Kasumi-1 (cell line): Measurements from ENCODE around the gene GSC2.

ENCODE experiments used
- DNase-seq, 2 experiments: peaks; one replicate each; lab custom pipeline; 2025; lab: John Stamatoyannopoulos, UW

GSC2 gene

DNA sequence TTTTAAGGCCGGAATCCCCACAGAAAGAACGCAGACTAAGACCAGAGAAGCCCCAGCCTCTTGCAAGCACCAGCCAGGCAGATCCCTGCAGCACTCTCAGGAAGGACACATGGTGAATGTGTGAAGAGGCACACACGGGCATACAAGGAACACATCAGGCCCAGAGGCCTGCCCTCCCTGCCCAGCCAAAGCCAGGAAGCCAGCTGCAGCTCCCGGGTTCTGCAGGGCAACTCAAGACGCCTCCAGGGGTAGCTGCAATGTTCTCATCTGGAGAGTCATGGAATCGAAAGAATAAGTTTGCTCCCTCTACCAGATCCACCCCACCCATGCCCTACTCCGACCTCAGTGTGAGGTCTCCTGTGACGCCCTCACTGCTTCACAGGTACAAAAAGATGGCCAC is 30.1 kb downstream of the GSC2 start:
- no peak for DNase-seq

DNA sequence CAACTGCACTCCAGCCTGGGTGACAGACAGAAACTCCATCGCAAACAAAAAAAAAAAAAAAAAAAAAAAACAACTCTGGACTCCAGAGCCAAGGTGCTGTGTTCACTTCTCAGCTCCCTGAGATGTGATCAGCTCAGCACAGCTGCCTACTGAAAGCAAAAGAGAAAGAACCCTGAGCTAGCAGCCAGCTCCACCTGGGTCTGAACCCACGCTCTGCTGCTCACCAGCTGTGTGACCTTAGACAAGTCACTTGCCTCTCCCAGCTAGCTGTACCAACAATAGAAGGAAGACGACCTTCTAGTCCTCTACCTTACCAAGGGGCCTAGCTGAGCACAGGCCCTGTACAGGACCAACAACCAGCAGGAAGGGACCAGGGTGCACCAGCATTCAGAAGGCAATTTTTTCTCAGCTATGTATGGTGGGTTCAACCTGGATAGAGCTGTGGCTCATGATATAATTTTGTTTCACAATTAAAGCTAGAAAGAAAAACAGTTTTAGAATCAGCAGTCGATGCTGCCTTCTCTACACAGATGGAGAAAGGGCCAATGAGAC is 31.7 kb downstream of the GSC2 start:
- no peak for DNase-seq

DNA sequence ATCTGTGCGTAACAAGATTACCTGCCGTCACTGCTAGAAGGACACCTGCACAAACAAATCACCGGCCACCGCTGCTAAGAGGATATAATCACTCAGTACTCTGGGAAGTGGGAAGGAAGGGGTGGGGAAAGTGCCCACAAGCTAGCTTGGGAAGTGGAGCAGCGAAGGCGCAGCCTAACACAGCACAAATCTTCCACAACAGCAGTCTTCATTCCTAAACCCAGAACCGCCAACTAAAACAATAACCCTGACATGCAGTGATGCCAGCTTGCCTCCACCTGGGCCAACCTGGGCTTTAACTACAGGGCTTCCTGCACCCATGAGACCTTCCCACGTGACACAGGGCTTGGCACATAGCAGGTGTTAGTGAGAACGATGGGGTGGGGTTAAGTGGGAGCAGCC is 33.0 kb downstream of the GSC2 start:
- no peak for DNase-seq

DNA sequence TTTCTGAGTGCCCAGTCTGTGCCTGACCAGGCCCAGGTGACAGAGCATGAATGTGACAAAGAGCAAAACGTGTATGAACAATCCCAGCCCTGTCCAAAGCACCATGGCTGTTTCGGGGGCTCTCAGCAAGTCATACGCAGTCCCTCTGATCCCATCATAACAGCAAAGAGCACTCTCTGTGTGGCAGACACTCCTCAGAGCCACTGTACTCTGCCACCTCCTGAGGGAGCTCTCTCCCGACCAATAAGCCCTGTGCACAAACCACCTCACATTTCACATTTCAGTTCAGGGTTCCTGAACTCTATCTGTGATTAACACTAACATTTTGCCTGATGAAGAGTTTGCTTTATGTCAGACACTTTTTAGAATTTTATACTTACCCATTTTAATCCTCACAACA is 34.5 kb downstream of the GSC2 start:
- peak; percentile 9 to 55 for DNase-seq

DNA sequence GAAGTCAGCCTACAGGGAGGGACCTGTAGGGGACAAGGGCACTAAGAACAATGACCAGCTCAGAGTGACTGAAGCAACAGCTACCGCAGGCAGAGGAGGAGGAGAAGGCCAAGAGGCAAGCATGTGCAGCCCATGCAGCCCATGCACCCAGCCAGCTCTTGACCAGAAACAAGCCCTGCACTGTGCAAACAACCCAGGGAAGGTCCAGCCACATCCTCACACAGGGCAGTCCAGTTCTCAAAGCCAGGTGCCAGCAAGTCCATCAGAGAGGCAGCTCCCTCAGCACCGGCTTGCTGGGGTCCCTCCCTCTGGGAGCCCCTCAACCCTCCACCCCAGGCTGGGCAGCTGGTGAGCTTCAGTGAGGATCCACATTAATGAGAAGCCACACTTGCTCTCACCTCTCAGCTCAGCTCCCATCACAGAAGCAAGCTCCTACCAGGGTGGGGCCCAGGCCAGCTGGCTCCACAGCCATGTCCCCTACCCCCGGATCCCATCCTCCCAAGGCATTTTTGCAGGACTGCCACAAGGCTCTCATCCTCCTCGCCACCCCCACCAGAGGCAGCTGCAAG is 35.0 kb downstream of the GSC2 start:
- no peak for DNase-seq

DNA sequence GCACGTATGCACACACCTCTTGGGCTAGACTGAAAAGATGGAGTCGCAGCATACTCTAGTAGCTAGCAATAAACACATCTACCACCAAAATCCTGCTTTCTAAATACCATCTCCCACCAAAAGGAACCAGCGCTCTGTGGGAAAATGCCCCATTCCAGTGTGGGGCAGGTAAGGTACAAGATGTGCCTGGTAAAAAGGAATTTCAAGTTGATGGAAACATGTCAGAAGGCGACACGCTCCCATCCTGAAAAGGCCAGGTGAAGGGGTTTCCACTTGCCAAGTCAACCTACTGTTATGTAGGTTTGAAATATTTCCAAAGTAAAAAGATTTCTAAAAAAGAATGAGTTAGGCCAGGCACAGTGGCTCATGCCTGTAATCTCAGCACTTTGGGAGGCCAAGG is 36.7 kb downstream of the GSC2 start:
- DNase-seq = no peak

DNA sequence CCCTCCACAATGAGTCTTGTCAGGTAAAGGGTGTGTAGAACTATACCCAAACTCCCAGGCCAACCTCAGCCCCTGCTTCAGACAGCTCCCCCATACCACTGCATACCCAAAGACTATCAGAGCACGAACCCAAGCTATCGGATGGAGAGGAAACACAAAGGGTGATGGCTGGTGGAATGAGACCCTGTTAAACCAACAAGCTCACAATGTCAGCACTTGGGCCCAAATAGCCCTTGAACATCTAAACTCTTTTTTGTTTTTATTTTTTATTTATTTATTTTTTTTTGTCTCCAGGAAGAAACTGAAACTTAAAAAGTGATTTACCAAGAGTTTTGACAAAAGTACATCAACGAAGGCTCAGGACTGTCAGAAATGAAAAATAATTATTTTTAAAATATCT is 38.5 kb downstream of the GSC2 start:
- no peak for DNase-seq

DNA sequence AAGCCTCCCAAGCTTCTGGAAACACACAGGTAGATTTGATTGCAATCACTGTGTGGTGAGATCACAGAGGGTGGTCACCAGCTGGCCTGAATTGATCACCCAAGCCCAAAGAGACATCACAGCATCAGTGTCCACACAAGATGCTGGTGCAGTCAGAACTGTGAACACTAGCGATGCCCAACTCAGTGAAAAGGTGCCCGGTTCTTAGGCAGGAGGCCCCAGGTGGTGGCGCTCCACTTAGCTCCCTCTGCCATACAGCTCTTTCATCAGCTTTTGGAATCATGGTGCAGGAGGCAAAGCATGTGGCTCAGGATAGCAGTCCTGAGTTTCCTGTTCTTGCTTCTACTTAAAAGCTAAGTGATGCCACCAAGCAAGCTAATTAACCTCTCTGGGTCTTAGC is 39.0 kb downstream of the GSC2 start:
- no peak for DNase-seq

DNA sequence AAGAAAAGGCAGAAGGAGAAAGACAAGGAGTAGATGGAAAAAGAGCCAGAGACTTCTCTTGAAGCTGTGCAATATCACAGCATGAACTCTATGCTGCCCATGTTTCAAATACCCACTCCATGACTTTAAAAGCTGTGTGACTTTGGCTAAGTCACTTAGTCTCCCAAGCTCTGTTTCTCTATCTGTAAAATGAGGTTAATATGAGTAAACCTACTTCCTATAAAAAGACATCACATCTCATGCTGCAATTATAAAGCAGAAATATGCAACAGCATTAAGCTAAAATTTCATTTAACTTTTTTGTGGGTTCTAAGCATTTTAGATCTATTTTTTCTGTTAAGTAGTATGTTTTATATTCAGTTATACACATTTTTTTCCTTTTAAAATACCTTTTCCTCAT is 39.4 kb downstream of the GSC2 start:
- DNase-seq = no peak

DNA sequence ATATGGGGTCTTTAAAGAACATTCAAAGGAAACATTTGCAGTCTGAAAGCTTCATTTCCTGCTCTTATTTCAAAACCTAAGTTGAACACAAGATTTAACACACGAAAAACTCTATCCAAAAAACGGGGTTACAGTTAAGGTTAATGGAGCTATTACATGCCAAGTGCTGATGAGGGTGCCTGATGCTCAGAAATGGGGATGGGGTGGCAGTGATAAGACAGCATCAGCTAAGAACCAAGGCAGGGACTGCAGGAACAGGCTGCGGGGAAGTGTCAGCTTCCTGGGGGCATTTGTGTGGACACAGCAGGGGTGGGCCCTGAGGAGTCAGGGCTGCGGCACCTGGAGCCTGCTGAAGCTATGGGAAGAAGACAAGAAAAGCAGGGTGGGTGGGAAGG is 40.0 kb downstream of the GSC2 start:
- no peak for DNase-seq

DNA sequence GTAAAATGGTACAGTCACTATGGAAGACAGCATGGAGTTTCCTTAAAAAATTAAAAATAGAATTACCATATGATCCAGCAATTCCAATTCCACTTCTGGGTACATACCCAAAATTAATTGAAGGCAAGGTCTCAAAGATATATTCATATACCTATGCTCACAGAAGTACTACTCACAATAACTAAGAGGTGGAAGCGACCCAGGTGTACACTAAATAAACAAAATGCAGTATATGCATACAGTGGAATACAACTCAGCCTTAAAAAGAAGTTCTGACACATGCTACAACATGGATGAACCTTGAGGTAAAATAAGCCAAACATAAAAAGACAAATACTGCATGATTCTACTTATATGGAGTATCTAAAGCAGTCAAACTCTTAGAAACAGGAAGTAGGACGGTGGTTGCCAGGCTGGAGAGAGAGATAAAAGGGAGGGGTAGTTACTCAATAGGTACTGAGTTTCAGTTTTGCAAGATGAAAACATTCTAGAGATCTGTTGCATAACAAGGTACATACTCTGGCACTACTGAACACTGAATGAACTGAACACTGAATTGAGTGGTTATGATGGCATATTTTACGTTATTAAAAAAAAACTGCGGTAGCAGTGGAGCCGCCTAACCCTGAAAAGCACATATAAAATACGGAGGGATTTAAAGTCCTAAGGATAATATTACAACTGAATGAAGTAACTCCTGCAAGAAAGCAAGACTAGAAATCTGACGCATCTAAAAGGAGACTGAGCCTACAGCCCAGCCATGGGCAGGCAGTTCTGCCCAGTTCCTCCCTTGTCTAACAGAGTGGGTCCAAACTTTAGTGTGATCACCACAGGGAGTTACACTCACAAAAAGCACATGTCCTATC is 40.7 kb downstream of the GSC2 start:
- DNase-seq = peak; percentile 93 to 97

DNA sequence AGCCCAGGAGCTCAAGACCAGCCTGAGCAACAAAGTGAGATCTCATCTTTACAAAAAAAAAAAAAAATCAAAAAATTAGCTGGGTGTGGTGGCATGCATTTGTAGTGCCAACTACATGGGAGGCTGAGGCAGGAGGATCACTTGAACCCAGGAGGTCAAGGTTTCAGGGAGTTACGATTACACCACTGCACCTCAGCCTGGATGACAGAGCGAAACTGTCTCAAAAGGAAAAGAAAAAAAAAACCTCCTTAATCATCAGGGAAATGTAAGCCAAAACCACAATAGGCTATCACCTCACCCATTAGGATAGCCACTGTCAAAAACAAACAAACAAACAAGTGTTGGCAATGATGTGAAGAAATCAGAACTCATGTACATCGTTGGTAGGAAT is 41.3 kb downstream of the GSC2 start:
- no peak for DNase-seq

DNA sequence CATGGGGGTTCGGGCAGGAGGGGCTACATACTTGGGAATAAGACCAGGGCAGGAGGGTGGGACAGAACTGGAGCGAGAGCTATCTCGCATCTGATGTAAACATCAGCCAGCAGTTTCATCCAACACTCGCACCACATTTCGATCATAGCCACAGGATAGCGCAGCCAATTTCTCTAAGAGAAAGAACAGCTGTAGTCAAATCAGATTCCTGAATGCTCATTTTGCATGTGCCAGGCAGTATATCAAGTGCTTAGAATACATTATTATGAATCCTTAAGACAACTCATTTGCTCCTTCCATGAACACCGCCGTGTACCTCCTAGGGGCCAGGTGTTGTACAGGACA is 42.4 kb downstream of the GSC2 start:
- DNase-seq = no peak

DNA sequence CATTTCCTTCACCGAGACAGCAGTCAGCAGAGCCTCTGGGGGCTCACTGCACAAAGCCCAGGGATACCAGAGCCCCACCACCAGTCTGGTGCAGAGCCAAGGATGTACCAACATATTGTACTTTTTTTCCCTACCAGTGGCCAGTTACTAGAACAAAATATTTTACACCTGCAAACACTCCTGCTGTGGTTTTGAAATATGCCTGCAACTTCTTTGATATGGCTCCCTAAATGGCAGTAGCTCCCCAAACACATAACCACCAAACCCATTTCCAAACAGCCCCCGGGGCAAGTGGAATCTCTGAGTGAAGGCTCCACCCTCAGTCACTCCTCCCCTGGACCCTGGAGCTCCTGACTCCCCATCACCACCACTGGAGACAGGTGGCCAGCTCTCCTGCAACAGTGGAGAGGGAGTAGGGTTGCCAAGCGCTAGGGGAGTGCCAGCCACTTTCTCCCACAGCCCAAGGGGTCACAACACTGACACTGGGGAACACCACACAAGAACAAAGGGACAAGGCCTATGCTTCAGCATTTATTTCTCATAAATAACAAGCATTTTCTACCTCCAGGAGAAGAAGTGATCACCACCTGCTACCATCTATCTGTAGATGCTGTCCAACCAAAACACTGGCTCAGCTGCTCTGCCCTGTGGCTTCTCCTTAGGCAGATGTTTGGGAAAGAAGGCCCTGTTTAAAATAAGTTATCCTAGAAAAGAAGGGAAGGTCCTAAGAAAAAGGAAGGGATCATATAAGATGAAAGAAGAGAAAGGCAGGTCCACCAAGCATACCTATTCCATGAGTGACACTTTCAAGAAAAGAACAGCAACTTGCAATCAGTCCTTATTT is 43.0 kb downstream of the GSC2 start:
- DNase-seq = no peak

DNA sequence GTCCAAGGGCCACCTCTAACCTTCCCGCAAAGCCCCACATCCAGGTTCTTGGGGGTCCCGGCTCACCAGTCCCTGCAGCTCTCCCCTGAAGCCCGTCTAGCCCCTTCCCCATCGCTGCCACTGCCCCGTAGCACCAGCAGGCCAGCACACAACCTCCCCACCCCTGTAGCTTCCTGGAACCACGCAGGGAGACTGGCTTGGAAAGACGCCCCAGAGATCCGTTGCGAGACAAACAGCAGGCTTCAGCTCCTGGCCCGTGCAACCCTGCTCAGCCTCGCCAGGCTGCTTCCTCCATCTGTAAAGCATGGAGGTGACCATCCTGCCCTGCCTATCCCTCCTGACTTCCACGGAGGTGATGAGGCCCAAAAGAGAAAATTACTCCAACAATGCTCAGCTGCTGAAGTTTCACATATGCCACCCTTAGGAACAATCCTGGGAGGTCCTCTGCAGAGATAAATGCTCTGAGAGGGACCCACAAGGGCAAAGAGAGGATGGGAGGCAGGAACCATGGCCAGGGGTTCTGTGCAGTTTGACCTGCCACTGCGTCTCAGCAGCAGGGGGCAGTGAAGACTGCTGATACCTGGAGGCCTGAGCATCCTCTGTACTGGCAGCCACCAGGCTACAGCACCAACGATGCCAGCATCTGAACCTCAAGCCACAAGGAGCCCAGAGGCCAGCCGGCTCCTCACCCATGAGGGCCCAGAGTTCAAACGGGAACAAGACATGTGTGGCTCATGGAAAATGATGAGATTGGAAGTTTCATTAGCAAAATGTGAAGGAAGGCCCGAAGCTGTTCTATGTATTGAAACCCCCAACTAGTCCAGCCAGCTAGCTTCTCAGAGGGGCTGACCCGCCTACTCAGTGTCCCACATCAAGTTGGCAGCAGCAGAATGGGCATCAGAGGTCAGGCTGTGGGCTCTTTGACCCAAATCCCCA is 44.0 kb downstream of the GSC2 start:
- no peak for DNase-seq

DNA sequence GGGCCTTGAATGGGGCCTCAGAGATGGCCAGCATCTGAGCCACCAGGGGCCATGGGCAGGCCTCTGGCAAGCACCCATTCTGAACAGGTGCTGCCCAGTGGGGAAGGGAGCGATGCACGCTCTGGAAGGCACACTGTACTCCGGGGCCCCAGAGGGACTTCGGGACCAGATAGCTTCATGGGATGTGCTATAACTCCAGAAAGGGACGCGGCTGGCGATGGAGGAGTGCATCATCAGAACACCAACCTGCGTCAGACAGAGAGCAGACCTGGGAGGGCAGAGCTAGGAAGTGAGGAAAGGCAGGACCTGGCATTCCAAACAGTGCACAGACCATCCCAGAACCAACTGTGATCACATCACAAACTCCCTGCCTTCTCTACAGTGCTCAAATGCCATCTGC is 44.6 kb downstream of the GSC2 start:
- DNase-seq = no peak

DNA sequence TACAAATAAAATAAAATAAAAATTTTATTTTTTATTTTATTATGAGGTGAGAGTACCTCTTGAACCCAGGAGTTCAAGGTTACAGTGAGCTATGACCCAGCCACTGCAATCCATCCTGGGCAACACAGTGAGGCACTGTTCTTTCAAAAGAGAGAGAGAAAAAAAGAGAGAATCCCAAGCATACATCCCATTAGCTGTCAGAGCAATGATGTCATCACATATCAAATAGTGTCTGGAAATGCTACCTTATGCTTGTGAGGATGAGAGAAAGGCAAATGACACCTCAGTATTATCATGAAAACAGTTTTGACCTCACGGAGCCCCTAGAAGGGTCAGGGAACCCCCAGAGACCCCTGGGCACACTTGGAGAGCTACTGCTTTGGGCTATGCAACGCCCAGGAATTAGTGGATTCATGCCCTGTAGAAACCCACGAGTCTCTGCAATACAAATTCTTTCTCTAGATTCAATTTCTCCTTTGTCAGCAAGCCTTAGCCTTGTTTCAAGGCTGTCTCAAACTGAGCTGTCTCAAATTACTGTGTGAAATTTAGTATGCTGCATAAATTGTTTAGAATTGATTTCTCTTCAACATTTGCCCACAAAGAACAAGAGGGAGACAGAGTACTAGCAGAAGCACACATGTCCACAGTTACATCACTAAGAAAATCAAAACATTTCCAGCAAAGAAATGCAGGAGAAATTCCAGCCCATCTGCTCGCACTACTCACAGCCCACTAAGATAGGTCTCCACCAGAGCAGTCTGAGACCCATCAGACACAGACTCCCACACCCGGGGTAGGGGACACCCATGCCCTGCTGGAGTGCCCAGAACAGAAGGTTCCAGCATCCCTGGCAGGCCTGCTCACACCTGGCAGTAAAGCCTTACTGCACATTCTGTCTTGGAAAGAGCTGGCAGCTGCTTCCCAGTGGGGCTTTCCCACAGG is 45.9 kb downstream of the GSC2 start:
- DNase-seq = no peak

DNA sequence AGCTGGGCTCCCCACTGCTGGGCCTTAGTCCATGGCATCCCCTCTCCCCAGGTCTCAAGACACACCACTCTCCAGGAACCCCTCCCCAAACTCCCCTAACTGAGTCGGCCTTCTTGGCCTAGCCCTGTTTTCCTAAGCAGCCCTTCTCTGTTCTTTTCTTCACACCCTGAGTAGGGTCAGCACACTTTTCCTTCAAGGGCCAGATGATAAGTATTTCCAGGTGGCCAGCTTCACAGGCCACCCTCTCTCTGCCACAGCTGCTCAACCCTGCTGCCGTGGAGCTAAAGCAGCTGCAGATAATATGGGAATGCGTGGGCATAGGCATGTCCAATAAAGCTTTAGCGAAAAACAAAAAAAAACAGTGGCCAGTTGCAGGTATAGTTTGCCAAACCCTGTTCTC is 51.9 kb downstream of the GSC2 start:
- no peak for DNase-seq

DNA sequence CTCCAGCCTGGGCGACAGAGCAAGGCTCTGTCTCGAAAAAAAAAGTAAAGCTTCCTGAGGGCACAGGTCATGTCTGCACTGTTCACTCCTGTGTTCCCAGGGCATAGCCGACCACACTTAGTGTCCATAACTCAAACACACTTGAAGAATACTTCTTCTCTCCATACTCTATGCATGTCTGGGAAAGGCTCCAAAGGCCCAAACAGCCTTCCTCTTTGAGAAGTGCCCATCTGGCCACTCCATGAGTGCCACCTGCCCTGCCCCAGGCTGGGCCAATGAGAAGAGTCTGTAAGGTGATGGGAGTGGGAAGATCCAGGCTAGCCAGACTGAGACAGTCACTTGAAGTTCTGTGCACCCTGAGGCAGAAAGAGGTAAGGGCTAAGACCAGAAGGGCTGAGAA is 52.6 kb downstream of the GSC2 start:
- DNase-seq = no peak
